ENCODE measurements around the gene CKAP5.

The CKAP5 gene

GRCh38 chr11:46755962-46756361, 90.1 kb downstream of the CKAP5 start:
- TF ChIP-seq TCF4 (CRISPR knock-in tag; IDR thresholded peaks at IDR 0.05; ENCODE audit: borderline replicate concordance), result no peak
- no peak for TF ChIP-seq OSR1 (CRISPR knock-in tag; IDR thresholded peaks at IDR 0.05)
- no peak for TF ChIP-seq ZFP30 (CRISPR knock-in tag; IDR thresholded peaks at IDR 0.05)
- TF ChIP-seq ZC3H10 (CRISPR knock-in tag; IDR thresholded peaks at IDR 0.05), result no peak
- no peak for TF ChIP-seq SNAI2 (CRISPR knock-in tag; IDR thresholded peaks at IDR 0.05)
- TF ChIP-seq, protein P1, sequence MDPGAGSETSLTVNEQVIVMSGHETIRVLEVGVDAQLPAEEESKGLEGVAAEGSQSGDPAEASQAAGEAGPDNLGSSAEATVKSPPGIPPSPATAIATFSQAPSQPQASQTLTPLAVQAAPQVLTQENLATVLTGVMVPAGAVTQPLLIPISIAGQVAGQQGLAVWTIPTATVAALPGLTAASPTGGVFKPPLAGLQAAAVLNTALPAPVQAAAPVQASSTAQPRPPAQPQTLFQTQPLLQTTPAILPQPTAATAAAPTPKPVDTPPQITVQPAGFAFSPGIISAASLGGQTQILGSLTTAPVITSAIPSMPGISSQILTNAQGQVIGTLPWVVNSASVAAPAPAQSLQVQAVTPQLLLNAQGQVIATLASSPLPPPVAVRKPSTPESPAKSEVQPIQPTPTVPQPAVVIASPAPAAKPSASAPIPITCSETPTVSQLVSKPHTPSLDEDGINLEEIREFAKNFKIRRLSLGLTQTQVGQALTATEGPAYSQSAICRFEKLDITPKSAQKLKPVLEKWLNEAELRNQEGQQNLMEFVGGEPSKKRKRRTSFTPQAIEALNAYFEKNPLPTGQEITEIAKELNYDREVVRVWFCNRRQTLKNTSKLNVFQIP (CRISPR knock-in tag; IDR thresholded peaks at IDR 0.05; ENCODE audit: borderline replicate concordance, low read depth), result no peak
- TF ChIP-seq, protein P2, sequence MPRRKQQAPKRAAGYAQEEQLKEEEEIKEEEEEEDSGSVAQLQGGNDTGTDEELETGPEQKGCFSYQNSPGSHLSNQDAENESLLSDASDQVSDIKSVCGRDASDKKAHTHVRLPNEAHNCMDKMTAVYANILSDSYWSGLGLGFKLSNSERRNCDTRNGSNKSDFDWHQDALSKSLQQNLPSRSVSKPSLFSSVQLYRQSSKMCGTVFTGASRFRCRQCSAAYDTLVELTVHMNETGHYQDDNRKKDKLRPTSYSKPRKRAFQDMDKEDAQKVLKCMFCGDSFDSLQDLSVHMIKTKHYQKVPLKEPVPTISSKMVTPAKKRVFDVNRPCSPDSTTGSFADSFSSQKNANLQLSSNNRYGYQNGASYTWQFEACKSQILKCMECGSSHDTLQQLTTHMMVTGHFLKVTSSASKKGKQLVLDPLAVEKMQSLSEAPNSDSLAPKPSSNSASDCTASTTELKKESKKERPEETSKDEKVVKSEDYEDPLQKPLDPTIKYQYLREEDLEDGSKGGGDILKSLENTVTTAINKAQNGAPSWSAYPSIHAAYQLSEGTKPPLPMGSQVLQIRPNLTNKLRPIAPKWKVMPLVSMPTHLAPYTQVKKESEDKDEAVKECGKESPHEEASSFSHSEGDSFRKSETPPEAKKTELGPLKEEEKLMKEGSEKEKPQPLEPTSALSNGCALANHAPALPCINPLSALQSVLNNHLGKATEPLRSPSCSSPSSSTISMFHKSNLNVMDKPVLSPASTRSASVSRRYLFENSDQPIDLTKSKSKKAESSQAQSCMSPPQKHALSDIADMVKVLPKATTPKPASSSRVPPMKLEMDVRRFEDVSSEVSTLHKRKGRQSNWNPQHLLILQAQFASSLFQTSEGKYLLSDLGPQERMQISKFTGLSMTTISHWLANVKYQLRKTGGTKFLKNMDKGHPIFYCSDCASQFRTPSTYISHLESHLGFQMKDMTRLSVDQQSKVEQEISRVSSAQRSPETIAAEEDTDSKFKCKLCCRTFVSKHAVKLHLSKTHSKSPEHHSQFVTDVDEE (CRISPR knock-in tag; IDR thresholded peaks at IDR 0.05), result no peak
- ATAC-seq, result no peak

GRCh38 chr11:46747150-46747549, 98.9 kb downstream of the CKAP5 start:
- no peak for ATAC-seq
- TF ChIP-seq, protein P3, sequence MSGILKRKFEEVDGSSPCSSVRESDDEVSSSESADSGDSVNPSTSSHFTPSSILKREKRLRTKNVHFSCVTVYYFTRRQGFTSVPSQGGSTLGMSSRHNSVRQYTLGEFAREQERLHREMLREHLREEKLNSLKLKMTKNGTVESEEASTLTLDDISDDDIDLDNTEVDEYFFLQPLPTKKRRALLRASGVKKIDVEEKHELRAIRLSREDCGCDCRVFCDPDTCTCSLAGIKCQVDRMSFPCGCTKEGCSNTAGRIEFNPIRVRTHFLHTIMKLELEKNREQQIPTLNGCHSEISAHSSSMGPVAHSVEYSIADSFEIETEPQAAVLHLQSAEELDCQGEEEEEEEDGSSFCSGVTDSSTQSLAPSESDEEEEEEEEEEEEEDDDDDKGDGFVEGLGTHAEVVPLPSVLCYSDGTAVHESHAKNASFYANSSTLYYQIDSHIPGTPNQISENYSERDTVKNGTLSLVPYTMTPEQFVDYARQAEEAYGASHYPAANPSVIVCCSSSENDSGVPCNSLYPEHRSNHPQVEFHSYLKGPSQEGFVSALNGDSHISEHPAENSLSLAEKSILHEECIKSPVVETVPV (CRISPR knock-in tag; IDR thresholded peaks at IDR 0.05), result no peak
- TF ChIP-seq ESRRG (CRISPR knock-in tag; IDR thresholded peaks at IDR 0.05) (no peak), TCF4 (CRISPR knock-in tag; IDR thresholded peaks at IDR 0.05; ENCODE audit: borderline replicate concordance) (no peak), PATZ1 (CRISPR knock-in tag; IDR thresholded peaks at IDR 0.05; ENCODE audit: borderline replicate concordance) (no peak), ZNF70 (CRISPR knock-in tag; IDR thresholded peaks at IDR 0.05) (no peak), PPARA (CRISPR knock-in tag; IDR thresholded peaks at IDR 0.05; ENCODE audit: borderline replicate concordance) (no peak), RARB (CRISPR knock-in tag; IDR thresholded peaks at IDR 0.05) (no peak), SNAI2 (CRISPR knock-in tag; IDR thresholded peaks at IDR 0.05) (no peak), BACH2 (CRISPR knock-in tag; IDR thresholded peaks at IDR 0.05; ENCODE audit: borderline replicate concordance) (no peak)
- TF ChIP-seq, protein P4, sequence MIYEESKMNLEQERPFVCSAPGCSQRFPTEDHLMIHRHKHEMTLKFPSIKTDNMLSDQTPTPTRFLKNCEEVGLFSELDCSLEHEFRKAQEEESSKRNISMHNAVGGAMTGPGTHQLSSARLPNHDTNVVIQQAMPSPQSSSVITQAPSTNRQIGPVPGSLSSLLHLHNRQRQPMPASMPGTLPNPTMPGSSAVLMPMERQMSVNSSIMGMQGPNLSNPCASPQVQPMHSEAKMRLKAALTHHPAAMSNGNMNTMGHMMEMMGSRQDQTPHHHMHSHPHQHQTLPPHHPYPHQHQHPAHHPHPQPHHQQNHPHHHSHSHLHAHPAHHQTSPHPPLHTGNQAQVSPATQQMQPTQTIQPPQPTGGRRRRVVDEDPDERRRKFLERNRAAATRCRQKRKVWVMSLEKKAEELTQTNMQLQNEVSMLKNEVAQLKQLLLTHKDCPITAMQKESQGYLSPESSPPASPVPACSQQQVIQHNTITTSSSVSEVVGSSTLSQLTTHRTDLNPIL (CRISPR knock-in tag; IDR thresholded peaks at IDR 0.05; ENCODE audit: low read depth), result no peak
- TF ChIP-seq, protein P1 (CRISPR knock-in tag; IDR thresholded peaks at IDR 0.05; ENCODE audit: borderline replicate concordance, low read depth), result no peak

DNA sequence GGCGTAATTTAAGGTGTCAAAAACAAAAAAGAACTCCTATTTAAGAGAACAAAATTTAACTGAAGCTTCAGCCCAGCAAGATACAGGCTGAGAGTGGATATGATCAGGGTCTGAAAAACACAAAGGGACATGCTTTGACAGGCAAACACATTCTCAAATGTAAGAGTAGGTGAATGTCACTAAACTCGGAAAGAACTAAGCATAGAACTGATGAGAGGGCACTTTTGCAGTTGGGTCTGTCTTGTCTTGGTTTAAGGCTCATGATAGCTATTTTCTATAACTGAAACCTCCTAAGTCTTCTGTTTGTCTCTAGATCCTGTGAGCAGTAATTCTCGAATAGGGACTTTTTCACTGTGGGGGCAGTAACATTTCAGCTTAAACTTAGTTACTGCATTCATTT, 100.1 kb downstream of the CKAP5 start:
- no peak for ATAC-seq
- TF ChIP-seq, protein P2 (CRISPR knock-in tag; IDR thresholded peaks at IDR 0.05), result no peak
- TF ChIP-seq ISL1 (CRISPR knock-in tag; IDR thresholded peaks at IDR 0.05) (no peak), OSR1 (CRISPR knock-in tag; IDR thresholded peaks at IDR 0.05) (no peak), ESRRG (CRISPR knock-in tag; IDR thresholded peaks at IDR 0.05) (no peak), ARNTL (CRISPR knock-in tag; IDR thresholded peaks at IDR 0.05; ENCODE audit: borderline replicate concordance, low read depth) (no peak), SNAI2 (CRISPR knock-in tag; IDR thresholded peaks at IDR 0.05) (no peak), CSDC2 (CRISPR knock-in tag; IDR thresholded peaks at IDR 0.05) (no peak), RARB (CRISPR knock-in tag; IDR thresholded peaks at IDR 0.05) (no peak), PATZ1 (CRISPR knock-in tag; IDR thresholded peaks at IDR 0.05; ENCODE audit: borderline replicate concordance) (no peak), BACH2 (CRISPR knock-in tag; IDR thresholded peaks at IDR 0.05; ENCODE audit: borderline replicate concordance) (no peak), ZFP30 (CRISPR knock-in tag; IDR thresholded peaks at IDR 0.05) (no peak), PPARA (CRISPR knock-in tag; IDR thresholded peaks at IDR 0.05; ENCODE audit: borderline replicate concordance) (no peak)
- TF ChIP-seq, protein P4 (CRISPR knock-in tag; IDR thresholded peaks at IDR 0.05; ENCODE audit: low read depth), result no peak
